Mucosa of rectum (tissue), 2 donors: ENCODE data around the gene GCG.

Experiments
- H3K27ac ChIP-seq, 2 donors: one replicate each; pipeline ENCODE4 v1.7.0; 2013; ENCODE audit warnings: inconsistent platforms in 2 of 2, low read depth in 2 of 2, low read length in 2 of 2
- H3K27me3 ChIP-seq, 2 donors: one replicate each; pipeline ENCODE4 v1.7.0; 2013; ENCODE audit warnings: low read length in 2 of 2; ENCODE audit not compliant: control insufficient read depth in 2 of 2, insufficient read depth in 2 of 2
- H3K36me3 ChIP-seq, 2 donors: one replicate each; pipeline ENCODE4 v1.7.0; 2013; ENCODE audit warnings: low read length in 2 of 2; ENCODE audit not compliant: control insufficient read depth in 2 of 2, insufficient read depth in 2 of 2
- H3K4me1 ChIP-seq, 2 donors: one replicate each; pipeline ENCODE4 v1.7.0; 2013; ENCODE audit warnings: low read length in 2 of 2, mild to moderate bottlenecking in 1 of 2; ENCODE audit not compliant: control insufficient read depth in 2 of 2, insufficient read depth in 2 of 2
- H3K4me3 ChIP-seq, 2 donors: one replicate each; pipeline ENCODE4 v1.7.0; 2013; ENCODE audit warnings: low read length in 2 of 2
- H3K9ac ChIP-seq, 2 donors: one replicate each; pipeline ENCODE4 v1.7.0; 2013; ENCODE audit warnings: low read length in 2 of 2, low read depth in 1 of 2, mild to moderate bottlenecking in 1 of 2
- H3K9me3 ChIP-seq, 2 donors: one replicate each; pipeline ENCODE4 v1.7.0; 2013; ENCODE audit warnings: low read length in 2 of 2; ENCODE audit not compliant: control insufficient read depth in 2 of 2
- donor health status: healthy.
- donor health status: Normal muscosa, but diverticular disease.

GCG gene

DNA sequence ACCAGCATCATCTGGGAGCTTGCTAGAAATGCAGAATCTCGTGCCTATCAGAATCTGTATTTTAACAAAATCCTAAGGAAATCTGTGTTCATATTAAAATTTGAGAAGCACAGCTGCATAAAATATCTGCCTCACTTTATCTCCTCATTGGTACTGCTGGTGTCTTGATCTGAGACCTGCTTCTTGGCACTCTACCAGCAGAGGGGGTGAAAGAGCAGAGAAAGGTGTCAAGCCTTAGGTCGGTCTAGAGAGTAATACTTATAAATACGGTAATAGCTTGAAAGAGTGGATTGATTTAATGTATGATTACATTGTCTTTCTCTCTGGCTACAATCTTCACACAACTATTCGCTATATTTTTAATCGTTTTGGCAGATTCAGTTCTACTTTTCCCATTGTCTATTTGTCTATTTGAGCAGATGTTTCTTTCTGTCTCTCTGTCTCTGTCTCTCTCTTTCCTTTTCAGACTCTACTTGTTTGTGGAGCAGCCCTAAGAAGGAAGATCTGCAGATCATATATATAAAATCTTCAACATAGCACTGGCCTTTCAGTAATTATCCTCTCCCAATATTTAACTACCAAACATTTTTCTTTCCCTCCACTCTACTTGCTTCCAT is 1.7 kb upstream of the GCG start:
- no peaks in the 10 kb centered on the region for H3K36me3 ChIP-seq
- H3K4me1 ChIP-seq = peaks cover 0 to 2% of the 10 kb centered on the region in 2 donors
- no peak overlapping the region for H3K27ac ChIP-seq
- H3K9ac ChIP-seq = no peak overlapping the region
- no peak overlapping the region for H3K4me3 ChIP-seq
- no peaks in the 10 kb centered on the region for H3K9me3 ChIP-seq
- H3K27me3 ChIP-seq = no peaks in the 10 kb centered on the region

GRCh38 chr2:162149940-162150339 is 2.1 kb downstream of the GCG start:
- Histone ChIP-seq H3K27me3 (peaks cover 0 to 2% of the 10 kb centered on the region in 2 donors), H3K27ac (no peak overlapping the region), H3K4me1 (peaks cover 0 to 2% of the 10 kb centered on the region in 2 donors), H3K9ac (no peak overlapping the region), H3K36me3 (no peaks in the 10 kb centered on the region), H3K9me3 (no peaks in the 10 kb centered on the region), H3K4me3 (no peak overlapping the region)

DNA sequence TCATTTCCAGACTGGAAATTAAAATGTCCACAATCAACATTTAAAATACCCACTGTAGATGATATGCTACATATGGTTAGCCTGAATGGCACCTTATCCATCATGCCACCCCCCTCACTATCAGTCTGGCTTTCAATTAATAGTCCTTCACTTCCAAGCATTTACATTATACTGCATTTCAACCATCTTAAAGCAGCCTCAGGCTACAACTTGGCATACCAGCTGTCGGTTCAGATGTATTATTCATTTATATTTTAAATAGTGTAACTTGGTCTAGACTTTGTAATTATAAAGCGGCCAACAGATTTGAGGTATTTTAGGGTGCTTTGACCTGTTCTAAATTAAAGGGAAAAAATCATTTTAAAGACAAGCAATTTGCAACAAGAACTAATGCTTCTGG is 2.6 kb downstream of the GCG start:
- Histone ChIP-seq H3K9ac (no peak overlapping the region), H3K27me3 (peaks cover 0 to 2% of the 10 kb centered on the region in 2 donors), H3K27ac (no peak overlapping the region), H3K4me3 (no peak overlapping the region), H3K4me1 (peaks cover 0 to 2% of the 10 kb centered on the region in 2 donors), H3K36me3 (no peaks in the 10 kb centered on the region), H3K9me3 (no peaks in the 10 kb centered on the region)

- Histone ChIP-seq H3K36me3 (no peaks in the 10 kb centered on the region), H3K9ac (no peak overlapping the region), H3K27ac (no peak overlapping the region), H3K4me3 (no peak overlapping the region), H3K4me1 (peaks cover 0 to 2% of the 10 kb centered on the region in 2 donors), H3K27me3 (peaks cover 0 to 2% of the 10 kb centered on the region in 2 donors), H3K9me3 (no peaks in the 10 kb centered on the region)
Measured at GRCh38 chr2:162148956-162149355, 3.1 kb downstream of the GCG start.

- Histone ChIP-seq H3K4me1 (no peaks in the 10 kb centered on the region), H3K9me3 (no peaks in the 10 kb centered on the region), H3K27ac (no peak overlapping the region), H3K9ac (no peak overlapping the region), H3K4me3 (no peak overlapping the region), H3K36me3 (no peaks in the 10 kb centered on the region), H3K27me3 (peaks cover 0 to 2% of the 10 kb centered on the region in 2 donors)
Measured at GRCh38 chr2:162143969-162144368, 8.1 kb downstream of the GCG start.

GRCh38 chr2:162138310-162138709 is 13.7 kb downstream of the GCG start:
- no peaks in the 10 kb centered on the region for H3K27me3 ChIP-seq
- no peaks in the 10 kb centered on the region for H3K4me1 ChIP-seq
- H3K4me3 ChIP-seq = no peak overlapping the region
- no peak overlapping the region for H3K27ac ChIP-seq
- no peak overlapping the region for H3K9ac ChIP-seq
- no peaks in the 10 kb centered on the region for H3K9me3 ChIP-seq
- no peaks in the 10 kb centered on the region for H3K36me3 ChIP-seq

DNA sequence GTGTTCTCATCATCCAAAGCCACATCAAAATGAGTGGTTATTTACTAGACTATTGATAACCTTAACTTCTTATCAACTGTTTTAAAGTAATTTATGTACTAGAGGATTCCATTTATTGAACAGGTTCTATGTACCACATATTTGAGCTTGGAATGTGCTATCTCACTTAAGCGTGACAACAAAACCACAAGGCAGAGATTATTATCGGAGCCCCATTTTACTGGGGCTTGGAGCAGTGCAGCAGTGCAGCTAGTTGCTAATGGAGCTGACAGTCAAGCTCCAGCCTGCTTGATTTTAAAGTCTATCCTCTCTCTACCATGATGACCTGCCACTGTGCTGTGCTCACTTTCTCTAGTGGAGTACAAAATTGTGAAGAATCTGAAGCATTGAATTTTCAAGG is 24.6 kb downstream of the GCG start:
- H3K9me3 ChIP-seq = no peaks in the 10 kb centered on the region
- no peaks in the 10 kb centered on the region for H3K36me3 ChIP-seq
- H3K4me3 ChIP-seq = no peak overlapping the region
- H3K9ac ChIP-seq = no peak overlapping the region
- H3K4me1 ChIP-seq = no peaks in the 10 kb centered on the region
- no peaks in the 10 kb centered on the region for H3K27me3 ChIP-seq
- H3K27ac ChIP-seq = no peak overlapping the region

- Histone ChIP-seq H3K4me3 (no peak overlapping the region), H3K4me1 (no peaks in the 10 kb centered on the region), H3K9me3 (no peaks in the 10 kb centered on the region), H3K9ac (no peak overlapping the region), H3K27me3 (no peaks in the 10 kb centered on the region), H3K27ac (no peak overlapping the region), H3K36me3 (no peaks in the 10 kb centered on the region)
Measured at GRCh38 chr2:162126527-162126926, 25.5 kb downstream of the GCG start.

DNA sequence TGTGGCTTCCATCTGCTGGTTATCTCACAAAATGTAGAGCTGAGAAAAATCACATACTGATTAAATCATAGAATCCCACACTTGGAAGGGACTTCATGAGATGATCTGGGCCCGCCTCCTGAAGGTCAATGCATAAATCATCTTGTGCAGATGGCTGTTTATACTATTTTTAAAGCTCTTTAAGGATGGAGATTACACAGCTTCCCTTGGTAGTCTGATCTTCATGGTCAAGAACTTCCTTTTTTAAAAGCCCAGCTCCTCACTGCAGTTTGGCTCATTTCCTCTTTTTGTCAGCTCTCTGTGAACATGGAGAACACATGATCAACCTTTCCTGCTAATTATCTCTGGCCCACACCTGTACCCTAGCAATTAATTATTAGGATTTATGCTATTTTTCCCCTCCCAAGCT is 25.9 kb downstream of the GCG start:
- Histone ChIP-seq H3K4me3 (no peak overlapping the region), H3K9me3 (no peaks in the 10 kb centered on the region), H3K9ac (no peak overlapping the region), H3K36me3 (no peaks in the 10 kb centered on the region), H3K27me3 (no peaks in the 10 kb centered on the region), H3K4me1 (no peaks in the 10 kb centered on the region), H3K27ac (no peak overlapping the region)

- no peaks in the 10 kb centered on the region for H3K9me3 ChIP-seq
- H3K27me3 ChIP-seq = no peaks in the 10 kb centered on the region
- no peak overlapping the region for H3K9ac ChIP-seq
- H3K27ac ChIP-seq = no peak overlapping the region
- no peak overlapping the region for H3K4me3 ChIP-seq
- H3K4me1 ChIP-seq = no peaks in the 10 kb centered on the region
- H3K36me3 ChIP-seq = no peaks in the 10 kb centered on the region
Measured at GRCh38 chr2:162125138-162125537, 26.9 kb downstream of the GCG start.
